ENCODE results near the gene CHAF1A.

CHAF1A gene, protein sequence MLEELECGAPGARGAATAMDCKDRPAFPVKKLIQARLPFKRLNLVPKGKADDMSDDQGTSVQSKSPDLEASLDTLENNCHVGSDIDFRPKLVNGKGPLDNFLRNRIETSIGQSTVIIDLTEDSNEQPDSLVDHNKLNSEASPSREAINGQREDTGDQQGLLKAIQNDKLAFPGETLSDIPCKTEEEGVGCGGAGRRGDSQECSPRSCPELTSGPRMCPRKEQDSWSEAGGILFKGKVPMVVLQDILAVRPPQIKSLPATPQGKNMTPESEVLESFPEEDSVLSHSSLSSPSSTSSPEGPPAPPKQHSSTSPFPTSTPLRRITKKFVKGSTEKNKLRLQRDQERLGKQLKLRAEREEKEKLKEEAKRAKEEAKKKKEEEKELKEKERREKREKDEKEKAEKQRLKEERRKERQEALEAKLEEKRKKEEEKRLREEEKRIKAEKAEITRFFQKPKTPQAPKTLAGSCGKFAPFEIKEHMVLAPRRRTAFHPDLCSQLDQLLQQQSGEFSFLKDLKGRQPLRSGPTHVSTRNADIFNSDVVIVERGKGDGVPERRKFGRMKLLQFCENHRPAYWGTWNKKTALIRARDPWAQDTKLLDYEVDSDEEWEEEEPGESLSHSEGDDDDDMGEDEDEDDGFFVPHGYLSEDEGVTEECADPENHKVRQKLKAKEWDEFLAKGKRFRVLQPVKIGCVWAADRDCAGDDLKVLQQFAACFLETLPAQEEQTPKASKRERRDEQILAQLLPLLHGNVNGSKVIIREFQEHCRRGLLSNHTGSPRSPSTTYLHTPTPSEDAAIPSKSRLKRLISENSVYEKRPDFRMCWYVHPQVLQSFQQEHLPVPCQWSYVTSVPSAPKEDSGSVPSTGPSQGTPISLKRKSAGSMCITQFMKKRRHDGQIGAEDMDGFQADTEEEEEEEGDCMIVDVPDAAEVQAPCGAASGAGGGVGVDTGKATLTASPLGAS

DNA sequence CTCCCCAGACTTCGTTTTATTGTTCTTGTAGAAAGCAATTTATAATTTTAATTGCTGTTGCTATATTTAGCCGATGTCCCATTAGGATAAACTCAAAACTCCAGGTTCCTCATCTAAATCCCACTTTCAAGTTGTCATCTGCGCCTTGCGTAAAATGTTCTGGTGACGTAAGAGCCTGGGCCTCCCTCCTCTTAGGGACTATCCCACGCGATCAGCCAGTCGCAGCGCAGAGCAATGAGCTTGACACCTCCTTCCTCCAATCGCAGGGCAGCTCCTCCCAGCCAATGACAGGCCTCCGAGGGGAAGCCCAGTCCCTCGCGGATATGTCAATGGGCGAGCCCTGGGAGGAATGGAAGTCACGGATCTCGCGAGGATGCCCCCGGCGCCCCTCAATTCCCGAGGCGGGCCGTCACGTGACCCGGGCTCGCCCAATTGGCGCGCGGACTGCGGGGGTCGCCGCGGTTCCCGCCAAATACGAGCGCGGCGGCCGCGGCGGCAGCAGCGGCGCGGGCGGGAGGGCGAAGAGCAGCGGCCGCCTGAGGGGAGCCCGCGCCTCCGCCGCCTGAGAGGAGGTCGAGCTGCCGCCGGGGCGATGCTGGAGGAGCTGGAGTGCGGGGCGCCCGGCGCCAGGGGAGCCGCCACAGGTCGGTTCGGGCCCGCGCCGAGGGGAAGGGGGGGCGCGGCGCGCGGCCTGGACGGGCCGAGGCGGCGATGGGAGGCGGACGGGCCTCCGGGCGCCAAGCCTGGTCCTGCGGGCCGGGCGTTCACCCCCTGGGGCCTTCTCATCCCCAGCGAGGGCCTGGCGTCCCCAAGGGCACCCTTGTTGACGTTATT lies at the start of gene CHAF1A:
Gene CHAF1A (plus strand): TSS at position 470 of the 834 bp plus-strand sequence. CDS start 123 bp downstream, at position 593.
- DNase-seq (ENCODE audit: low spot score), result peak; percentile 100

DNA sequence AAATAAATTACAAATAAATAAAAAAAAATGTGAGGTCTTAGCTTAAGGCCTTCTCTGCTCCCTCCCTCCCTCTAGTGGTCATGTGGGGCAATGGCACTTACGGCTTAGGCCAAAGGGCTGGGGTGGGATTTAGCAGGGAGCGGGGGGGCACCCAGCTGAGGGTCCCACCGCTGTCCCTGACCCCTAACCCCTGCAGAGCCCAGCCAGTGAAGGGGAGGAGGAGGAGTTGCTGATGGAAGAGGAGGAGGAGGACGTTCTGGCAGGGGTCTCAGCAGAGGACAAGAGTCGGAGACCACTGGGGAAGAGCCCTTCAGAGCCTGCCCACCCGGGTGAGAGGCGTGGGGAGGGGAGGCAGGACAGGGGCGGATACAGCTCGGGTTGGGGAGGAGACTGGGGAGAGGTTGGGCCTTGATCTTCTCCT lies 49.7 kb upstream of the CHAF1A start:
- DNase-seq (ENCODE audit: low spot score), result no peak

DNA sequence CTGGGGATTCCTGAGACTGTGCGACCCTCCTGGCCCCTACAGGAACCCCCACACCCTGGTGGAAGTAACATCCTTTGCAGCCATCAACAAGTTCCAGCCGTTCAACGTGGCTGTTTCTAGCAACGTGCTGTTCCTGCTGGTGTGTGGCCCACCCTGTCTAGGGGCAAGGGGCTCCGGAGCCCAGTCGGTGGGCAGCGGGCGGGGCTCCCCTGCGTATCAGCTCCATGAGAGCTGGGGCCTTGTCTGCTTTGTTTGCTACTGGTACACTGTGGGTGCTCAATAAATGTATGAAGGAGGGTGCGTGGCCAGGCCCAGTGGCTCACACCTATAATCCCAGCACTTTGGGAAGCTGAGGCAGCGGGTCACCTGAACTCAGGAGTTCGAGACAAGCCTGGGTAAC lies 48.2 kb upstream of the CHAF1A start:
- DNase-seq (ENCODE audit: low spot score), result no peak

DNA sequence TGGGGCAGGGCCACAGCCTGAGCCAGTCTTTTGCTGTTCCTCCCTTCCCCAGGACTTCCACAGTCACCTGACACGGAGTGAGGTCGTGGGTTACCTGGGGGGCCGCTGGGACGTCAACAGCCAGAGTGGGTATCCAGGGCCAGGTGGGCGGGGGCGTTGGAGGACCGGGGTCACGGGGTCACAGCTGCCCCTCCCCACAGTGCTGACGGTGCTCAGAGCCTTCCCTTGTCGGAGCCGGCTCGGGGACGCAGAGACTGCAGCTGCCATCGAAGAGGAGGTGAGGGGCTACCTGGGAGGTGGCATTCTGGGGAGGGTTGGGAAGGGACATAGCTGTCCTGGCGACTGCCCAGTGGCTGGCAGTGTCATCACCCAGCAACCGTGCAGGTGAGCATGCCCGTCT lies 47.5 kb upstream of the CHAF1A start:
- no peak for DNase-seq (ENCODE audit: low spot score)

DNA sequence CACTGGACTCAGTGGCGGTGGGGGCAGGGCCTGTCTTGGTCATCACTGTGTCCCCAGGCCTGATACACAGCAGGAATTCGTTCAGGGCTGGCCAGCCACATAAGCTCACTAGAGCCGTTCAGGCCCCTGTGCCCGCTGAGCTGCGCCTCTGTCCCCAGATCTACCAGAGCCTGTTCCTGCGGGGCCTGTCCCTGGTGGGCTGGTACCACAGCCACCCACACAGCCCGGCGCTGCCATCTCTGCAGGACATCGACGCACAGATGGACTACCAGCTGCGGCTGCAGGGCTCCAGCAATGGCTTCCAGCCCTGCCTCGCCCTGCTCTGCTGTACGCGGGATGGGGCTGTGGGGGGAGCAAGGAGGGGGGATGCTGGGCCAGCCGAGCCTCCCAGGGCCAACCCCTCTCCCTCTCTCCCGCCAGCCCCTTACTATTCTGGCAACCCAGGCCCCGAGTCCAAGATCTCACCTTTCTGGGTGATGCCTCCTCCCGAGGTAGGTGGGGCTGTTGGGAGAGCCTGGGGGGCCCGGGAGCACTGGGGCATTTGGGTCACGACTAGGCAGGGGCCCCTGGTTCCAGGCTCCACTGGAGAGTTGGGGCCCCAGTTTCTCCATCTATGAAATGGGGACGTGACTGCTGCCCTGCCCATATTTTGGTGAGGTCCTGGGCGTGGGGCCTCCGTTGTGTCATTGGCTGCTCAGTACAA lies 45.2 kb upstream of the CHAF1A start:
- DNase-seq (ENCODE audit: low spot score), result no peak

DNA sequence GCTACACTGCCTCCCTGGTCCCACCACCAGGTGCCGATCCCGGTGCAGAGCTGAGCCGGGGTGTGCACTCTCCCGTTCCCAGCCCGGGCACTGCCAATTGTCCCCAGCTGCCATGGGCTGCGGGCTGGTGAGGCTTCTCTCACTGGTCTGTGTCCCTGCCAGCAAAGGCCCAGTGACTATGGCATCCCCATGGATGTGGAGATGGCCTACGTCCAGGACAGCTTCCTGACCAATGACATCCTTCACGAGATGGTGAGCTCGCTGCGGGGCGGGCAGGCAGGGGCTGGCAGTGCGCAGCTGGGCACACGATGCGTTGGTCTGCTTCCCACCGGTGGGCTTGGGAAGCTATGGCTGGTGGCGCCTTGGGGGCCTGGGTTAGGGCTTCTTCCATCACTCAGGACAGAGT lies 44.5 kb upstream of the CHAF1A start:
- no peak for DNase-seq (ENCODE audit: low spot score)

DNA sequence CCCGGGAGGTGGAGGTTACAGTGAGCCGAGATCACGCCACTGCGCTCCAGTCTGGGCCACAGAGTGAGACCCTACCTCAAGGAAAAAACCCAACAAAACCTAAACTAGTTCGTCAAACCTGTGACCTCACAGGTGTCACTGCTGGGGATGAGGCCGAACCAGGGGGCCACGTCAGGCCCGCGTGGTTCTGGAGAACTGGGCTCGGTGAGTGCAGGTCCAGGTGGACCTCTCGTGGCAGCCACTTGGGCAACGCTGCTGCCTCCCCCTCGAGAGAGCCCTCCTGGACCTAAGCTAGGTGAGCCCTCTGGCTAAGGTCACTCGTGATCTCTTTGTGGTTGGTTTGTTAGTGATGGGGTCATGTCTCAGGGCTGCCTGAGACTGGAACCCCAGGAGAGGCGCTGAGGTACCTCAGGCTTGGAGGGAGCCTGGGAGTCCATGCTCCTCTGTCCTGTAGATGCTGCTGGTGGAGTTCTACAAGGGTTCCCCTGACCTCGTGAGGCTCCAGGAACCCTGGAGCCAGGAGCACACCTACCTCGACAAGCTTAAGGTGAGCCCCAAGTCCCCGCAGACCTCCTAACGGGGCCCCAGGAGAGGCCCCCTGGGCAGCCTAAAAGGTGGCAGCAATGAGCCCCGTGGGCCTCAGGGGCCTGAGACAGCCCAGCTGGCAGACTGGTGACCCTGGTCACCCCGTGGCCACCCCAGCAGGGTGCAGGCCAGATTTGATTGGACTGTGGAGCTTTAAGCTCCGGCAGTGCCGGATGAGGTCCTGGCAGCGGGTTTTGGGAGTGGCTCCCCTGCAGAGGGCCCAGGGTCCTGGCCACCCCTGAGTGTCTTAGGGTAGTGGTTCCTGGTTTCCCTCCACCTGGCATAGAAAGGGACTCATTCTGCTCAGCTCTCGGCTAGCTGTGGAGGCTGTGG lies 43.5 kb upstream of the CHAF1A start:
- no peak for DNase-seq (ENCODE audit: low spot score)

DNA sequence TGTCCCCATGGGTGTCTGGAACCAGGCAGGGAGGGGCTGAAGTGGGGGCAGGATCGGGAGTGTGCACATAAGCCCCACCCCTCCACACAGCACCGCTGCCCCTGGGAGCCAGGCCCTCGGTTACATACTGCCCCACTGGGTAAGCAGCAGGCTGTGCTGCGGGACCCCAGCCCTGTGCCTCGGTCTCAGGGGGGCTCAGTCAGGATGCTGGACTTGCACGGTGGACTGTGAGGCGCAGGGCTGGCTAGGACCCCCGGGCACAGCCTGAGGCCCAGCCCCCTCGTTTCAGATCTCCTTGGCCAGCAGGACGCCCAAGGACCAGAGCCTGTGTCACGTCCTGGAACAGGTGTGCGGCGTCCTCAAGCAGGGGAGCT lies 42.8 kb upstream of the CHAF1A start:
- no peak for DNase-seq (ENCODE audit: low spot score)

DNA sequence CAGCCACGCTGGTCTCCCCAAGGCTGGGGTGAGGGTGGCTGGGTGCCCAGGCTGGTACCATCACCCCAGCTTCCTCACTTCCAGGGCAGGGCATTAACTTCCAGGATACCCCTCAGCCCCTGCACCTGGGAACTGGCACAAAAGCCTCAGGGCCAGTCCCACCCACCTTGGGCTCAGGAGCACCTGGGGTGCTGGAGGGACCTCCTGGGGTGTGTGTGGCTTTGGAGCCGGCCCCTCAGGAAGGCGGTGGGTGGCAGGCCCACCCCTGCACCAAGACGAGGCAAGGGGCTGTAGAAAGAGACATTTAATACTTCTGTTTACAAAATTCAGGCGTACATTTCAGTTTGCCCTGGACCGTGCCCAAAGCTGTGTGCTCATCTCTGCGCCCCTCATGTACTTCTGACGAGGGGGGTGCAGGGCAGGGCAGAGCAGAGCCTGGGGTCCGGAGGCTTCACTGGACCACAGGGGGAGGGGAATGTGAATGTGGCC lies 42.3 kb upstream of the CHAF1A start:
- DNase-seq (ENCODE audit: low spot score), result no peak

DNA sequence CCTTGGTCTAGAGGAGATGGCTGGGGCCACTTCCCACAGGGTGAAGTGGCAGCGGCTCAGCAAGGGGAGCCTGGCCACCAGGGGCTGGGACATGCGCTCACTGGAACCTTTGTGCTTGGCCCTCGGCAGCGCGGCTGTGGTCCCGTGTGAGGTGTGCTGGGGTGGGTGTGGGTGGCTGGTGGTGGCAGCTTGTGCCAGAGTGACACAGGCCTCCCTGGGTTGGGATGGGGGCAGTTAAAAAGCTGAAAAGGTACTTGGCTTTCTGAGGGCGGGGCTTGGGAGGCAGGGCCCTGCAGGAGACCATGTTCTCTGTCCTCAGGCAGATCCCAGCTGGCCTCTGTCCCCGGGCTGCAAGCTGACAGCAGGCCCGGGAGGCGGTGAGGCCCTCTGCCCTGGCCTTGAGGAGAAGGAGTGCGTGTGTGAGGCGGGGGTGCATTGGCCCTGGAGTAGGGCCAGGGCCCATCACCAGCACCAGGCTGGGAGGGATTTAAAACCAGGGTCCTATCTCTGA lies 41.7 kb upstream of the CHAF1A start:
- DNase-seq (ENCODE audit: low spot score), result no peak

DNA sequence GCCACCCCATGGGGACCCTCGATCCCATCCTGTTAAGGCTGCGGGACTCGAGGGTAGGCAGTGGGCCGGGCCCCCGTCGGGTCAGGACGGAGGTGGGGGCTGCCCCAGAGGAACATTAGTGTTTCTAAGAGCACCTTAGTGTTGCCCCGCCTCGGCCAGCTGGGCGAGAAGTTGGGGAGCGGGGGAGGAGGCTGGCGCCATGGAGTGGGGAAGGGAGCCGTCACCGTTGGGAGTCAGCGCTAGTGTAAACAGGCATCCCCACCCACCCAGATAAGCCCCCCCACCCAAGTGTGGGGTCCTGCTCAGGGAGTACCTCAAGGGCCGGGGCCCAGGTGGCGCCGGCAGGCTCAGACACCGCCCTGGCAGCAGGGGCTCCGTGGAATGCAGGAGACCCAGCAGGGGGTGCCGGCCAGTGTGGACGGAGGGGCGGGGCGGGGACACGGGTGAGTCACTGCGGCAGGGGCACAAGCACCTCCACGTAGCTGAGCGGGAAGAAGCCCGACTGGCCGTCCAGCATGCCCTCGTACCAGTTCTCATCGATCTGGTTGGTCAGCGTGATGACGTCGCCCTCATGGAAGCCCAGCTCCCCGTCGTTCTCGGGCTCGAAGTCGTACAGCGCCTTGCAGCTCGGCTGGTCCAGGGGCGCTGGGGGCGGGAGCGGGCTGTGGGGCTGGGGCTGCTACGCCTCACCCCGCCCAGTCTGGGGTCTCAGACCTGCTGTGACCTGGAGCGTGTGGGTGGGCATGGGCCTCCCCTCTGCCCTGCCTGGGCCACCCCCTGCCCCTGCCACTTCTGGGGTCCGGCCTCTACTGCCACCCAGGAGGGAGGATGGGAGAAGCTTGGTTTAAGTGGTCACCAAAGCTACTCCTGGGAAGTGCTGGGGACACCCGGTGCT lies 41.0 kb upstream of the CHAF1A start:
- no peak for DNase-seq (ENCODE audit: low spot score)

DNA sequence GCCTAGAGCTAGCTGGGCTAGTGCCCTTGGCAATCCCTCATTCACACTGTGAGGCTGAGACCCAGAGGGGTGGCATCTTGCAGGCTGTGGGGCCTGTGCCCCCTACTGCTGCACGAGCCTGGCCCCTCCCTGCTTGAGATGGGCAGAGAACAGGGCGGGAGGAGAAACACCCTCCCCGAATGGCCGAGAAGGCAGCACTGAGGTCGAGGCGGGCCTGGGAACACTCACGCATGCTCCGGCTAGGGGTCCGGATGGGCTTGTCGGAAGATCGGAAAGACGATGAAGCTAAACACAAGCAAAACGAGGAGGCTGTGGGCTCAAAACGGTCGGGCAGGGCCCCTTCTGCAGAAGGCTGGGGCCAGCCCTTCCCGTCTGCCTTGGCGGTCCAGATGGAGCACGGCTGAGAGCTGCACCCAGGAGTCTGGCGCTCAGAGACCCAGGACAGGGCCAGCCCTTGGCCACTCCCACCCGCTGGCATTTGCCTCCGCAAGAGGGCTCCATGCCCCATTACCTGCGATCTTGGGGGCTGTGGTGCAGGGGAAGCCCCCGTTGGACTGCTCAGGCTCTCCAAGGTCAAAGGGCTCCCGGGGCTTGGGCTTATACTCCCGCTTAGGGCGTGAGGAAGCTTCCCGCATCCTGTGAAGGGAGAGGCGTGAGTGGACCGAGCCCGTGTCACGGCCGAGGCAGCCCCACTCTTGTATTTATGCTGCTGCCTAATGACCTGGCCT lies 40.2 kb upstream of the CHAF1A start:
- DNase-seq (ENCODE audit: low spot score), result no peak

DNA sequence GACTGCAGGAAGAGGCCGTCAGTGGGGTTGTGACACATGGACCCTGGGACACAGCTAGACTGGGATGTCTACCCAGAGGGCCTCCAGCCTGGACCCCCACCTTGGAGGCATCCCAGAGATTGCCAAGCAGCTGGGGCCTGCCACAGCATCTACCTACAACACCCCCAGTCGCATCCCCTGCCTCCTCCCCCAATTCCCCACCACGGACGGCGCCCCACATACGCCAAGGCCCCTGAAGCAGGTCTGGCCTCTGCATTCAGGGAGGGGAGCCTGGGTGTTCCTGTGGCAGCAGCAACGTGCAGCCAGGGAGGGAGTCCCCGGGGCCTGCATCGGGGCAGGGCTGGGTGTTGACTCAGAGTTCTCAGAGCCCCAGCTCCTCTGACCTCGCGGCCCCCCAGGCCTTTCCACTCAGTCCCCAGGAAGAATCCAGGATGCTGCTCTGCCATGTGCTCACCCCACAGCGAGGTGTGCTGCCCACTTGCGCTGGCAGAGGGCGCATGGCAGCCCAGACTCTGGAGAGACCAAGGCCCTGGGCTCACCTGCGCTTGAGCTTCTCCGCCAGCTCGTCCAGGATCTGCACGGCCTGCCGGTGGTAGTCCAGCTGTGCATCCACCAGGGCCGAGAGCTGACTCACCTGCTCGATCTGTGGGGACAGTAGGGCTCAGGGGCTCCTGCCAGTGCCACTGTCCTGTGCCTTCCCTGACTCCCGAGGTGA lies 39.5 kb upstream of the CHAF1A start:
- no peak for DNase-seq (ENCODE audit: low spot score)

DNA sequence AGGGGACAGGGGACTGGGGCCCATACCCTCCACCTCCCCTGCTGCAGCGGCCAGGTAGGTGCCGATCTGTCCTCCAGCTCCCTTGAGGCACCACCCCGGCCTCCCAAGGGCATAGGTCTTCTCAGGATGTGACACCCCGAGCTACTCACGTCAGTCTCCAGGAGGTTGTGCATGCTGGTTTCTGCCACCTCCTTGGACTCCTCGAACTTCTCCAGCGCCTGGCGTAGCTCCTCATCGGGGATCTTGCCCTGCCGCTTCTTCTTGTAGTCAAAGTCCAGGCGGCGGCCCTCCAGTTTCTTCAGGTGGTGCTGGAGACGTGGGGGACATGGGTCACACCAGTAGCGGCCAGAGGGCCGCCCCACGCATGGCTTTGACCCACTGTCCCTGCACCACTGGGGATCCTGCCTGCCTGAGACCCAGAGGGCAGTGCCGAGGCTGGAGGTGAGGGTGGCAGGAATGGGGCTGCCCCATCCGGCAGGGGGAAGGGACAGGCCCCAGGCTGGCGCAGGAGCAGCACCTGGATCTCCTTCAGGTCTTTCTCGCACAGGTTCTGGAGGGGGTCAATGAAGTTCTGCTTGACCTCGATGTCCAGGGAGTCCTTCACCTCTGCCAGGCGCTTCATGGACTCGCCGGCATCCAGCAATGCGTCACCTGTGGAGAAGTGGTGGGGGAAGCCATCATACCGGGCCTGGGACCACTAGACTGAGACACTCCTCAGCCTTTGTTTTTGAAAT lies 38.7 kb upstream of the CHAF1A start:
- no peak for DNase-seq (ENCODE audit: low spot score)

DNA sequence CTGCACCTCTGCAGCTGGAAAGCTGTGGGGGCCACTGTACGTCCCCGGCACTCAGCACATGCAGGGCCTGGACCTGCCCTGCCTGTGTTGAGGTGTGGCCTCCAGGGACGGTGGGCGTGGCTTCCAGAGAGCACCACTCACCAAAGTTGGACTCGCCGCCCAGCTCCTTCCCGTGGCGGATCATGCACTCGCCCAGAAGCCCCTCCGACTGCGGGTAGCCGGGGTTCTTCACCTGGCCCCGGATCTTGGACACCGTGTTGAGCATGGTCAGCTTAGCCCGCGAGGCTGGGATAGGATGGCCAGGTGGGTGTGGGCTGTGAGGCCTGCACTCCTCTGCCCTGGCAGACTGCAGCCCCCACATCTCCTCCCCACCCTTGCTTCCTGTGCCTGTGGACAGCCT lies 37.1 kb upstream of the CHAF1A start:
- DNase-seq (ENCODE audit: low spot score), result no peak

DNA sequence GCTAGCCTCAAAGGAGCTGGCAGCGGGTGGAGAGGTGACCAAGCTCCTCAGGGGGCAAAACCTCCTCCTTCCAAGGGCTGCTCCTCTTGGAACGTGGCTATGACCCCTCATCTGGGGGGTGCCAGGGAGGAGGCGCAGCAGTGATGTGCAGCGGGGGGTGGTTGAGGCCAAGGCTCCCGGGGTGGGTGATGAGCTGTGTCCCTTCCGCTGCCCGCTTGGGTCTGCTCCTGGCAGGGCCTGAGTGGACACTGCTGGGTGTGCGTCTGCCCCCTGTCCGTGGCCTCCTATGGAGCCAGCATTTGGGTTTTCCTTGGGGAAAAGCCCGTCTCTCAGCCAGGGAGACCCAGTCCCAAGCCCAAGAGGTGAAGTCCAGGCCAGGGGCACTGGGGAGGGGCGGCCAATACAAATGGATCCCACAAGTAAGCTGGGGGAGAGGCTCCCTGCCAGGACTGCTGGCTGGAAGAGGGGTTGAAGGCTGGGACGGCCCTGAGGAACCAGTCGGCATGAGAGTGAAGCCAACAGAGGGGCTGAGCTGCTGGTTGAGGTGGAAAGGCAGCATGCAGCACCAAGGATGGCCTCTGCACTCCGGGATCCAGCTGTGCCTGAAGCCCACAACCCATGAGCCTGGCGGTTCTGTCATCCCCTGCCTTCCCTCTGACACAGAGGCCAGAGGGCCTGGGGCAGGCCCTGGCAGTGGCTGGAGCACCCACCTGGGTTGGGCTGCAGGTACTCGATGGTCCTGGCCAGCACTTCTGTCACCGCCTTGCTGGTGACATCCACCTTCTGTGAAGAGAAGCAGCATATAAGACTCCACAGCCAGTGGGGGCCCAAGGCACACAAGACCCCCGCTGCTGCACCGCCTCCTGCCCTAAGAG lies 36.4 kb upstream of the CHAF1A start:
- no peak for DNase-seq (ENCODE audit: low spot score)

Data from pons (tissue), 1 donor.